Esophagus squamous epithelium (tissue), 5 donors: Measurements from ENCODE around the gene LGALS7. TPM values are rescaled to one million over a fixed set of nuclear protein-coding genes. Genes with fewer than 3 reads are reported as not detected.

ENCODE experiments used
- DNase-seq: peaks from one replicate; lab custom pipeline; 2025; lab: John Stamatoyannopoulos, UW
- H3K27ac ChIP-seq, 4 donors: fragments of 200-600 bp; sonication (generic); one replicate each; pipeline ENCODE4 v1.5.1; 2016 to 2019; ENCODE audit warnings: mild to moderate bottlenecking in 1 of 4
- H3K27me3 ChIP-seq, 4 donors: fragments of 200-600 bp; sonication (generic); 1 replicate in 3 of 4; 2 replicates in 1 of 4; pipeline versions ENCODE4 v1.5.1 to v1.6.0; 2017 to 2021; ENCODE audit warnings: antibody characterized with exemption in 1 of 4
- H3K36me3 ChIP-seq, 3 donors: fragments of 200-600 bp; sonication (generic); one replicate each; pipeline ENCODE4 v1.5.1; 2016 to 2019
- H3K4me1 ChIP-seq, 3 donors: fragments of 200-600 bp; sonication (generic); one replicate each; pipeline ENCODE4 v1.5.1; 2017 to 2019
- H3K4me3 ChIP-seq, 4 donors: fragments of 200-600 bp; sonication (generic); 1 replicate in 3 of 4; 2 replicates in 1 of 4; pipeline ENCODE4 v1.5.1; 2016 to 2019; ENCODE audit warnings: mild to moderate bottlenecking in 2 of 4, moderate library complexity in 1 of 4
- H3K9me3 ChIP-seq, 3 donors: fragments of 200-600 bp; sonication (generic); one replicate each; pipeline ENCODE4 v1.5.1; 2016 to 2019
- POLR2A ChIP-seq, 4 donors: fragments of 450-650 bp; IDR thresholded peaks; one replicate each; pipeline ENCODE4 v1.6.1; 2017; ENCODE audit warnings: antibody characterized with exemption in 4 of 4, mild to moderate bottlenecking in 4 of 4, moderate library complexity in 3 of 4
- WGBS, 2 donors: methylation state at CpG; one replicate each; pipeline ENCODE4 v1.1.5; 2018; 5-methylcytosine and 5-hydroxymethylcytosine counted together
- intact Hi-C: fragments of 100-400 bp; cut with DNase I; formaldehyde crosslinking; loops from one replicate; pipeline ENCODE4 v1.15.0; 2022
- total RNA-seq, 4 donors: library from RNA; depleted of rRNA; stranded (reverse); fragments of >200 nt; gene quantifications; one replicate each; pipeline ENCODE4 v1.1.0, GENCODE V29; 2016
- TF ChIP-seq, protein P1 (sequence below), 6 experiments: fragments of 450-650 bp in 4 of 6; fragments of 200-600 bp in 2 of 6; sonication (generic) in 2 of 6; IDR thresholded peaks; one replicate each; pipeline ENCODE4 v1.5.1; 2016 to 2019; ENCODE audit warnings: antibody characterized with exemption in 6 of 6, mild to moderate bottlenecking in 4 of 6, moderate library complexity in 4 of 6
- donor health status: DM: yes; HTN: yes; CAD: no.

Gene LGALS7
- total RNA-seq, 4 donors from 2014 or later: 7.1 to 266 (median 114) TPM

DNA sequence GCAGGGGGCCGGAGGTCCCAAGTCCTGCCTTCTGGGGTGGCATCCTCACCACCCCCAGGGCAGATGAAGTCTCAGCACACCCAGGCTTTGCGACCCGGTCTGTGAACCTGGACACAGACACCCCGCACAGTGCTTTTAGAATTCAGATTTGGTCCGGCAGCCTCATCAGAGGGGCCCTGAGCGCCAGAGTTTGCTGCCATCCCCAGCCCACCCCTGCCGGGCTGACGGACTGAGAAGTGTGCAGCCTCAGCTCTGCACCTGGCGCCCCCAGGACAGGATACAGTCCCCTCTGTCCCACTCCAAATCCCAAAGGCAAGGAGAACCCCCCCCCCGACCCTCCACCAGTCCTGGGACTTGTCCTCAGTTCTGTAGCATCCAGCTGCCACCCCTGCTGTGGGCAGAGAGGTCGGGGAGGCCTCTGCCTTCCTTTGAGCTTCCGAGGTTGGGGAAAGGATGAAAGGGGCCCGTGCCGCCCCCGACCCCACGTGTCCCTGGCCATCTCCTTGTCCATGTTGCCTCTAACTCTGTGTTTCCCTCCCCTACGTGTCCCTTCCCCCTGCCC is 45.9 kb downstream of the LGALS7 start:
- intact Hi-C loops: no loop called here
- Histone ChIP-seq H3K27me3 (no peaks in the 10 kb centered on the region), H3K4me3 (no peak overlapping the region), H3K27ac (peak overlapping the region in 3 of 4 donors; percentile 49 to 68 (median 65)), H3K4me1 (peaks cover 3 to 64% (median 6%) of the 10 kb centered on the region in 3 donors), H3K9me3 (no peaks in the 10 kb centered on the region), H3K36me3 (peaks cover 71 to 99% (median 72%) of the 10 kb centered on the region in 3 donors)
- no peak for DNase-seq
- TF ChIP-seq POLR2A (IDR thresholded peaks at IDR 0.05): no peak
- TF ChIP-seq, protein P1, sequence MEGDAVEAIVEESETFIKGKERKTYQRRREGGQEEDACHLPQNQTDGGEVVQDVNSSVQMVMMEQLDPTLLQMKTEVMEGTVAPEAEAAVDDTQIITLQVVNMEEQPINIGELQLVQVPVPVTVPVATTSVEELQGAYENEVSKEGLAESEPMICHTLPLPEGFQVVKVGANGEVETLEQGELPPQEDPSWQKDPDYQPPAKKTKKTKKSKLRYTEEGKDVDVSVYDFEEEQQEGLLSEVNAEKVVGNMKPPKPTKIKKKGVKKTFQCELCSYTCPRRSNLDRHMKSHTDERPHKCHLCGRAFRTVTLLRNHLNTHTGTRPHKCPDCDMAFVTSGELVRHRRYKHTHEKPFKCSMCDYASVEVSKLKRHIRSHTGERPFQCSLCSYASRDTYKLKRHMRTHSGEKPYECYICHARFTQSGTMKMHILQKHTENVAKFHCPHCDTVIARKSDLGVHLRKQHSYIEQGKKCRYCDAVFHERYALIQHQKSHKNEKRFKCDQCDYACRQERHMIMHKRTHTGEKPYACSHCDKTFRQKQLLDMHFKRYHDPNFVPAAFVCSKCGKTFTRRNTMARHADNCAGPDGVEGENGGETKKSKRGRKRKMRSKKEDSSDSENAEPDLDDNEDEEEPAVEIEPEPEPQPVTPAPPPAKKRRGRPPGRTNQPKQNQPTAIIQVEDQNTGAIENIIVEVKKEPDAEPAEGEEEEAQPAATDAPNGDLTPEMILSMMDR (IDR thresholded peaks at IDR 0.05): no peak
- 85 to 91% methylated on average over 6 to 11 of the region's 17 CpGs for WGBS, 2 donors

DNA sequence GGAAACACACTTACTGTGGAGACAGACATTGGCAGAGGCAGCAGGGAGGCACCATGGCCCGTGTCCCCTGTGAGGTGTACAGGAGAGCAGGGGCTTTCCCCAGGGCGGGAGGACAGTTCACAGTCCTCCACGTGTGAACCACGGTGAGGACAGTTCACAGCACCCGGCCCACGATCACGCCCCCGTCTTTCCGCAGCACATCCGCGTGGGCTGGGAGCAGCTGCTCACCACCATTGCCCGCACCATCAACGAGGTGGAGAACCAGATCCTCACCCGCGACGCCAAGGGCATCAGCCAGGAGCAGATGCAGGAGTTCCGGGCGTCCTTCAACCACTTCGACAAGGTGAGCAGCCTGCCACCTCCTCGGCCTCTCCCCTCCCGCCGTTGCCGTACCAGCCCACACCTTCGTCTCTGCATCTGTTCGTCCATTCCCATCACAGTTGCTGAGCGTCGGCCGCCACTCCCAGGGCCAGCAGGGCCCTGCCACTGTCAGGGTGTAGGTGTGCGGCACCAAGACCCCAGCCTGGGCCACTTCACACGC is 46.5 kb downstream of the LGALS7 start:
- no peak for DNase-seq
- 88 to 89% methylated on average over 16 to 18 of the region's 30 CpGs for WGBS, 2 donors
- Histone ChIP-seq H3K4me1 (peaks cover 3 to 64% (median 6%) of the 10 kb centered on the region in 3 donors), H3K27ac (peak overlapping the region in 3 of 4 donors; percentile 49 to 68 (median 65)), H3K9me3 (no peaks in the 10 kb centered on the region), H3K27me3 (no peaks in the 10 kb centered on the region), H3K4me3 (no peak overlapping the region), H3K36me3 (peaks cover 77 to 100% (median 78%) of the 10 kb centered on the region in 3 donors)
- TF ChIP-seq, protein P1 (IDR thresholded peaks at IDR 0.05): no peak
- TF ChIP-seq POLR2A (IDR thresholded peaks at IDR 0.05): no peak
- intact Hi-C loops: no loop called here

DNA sequence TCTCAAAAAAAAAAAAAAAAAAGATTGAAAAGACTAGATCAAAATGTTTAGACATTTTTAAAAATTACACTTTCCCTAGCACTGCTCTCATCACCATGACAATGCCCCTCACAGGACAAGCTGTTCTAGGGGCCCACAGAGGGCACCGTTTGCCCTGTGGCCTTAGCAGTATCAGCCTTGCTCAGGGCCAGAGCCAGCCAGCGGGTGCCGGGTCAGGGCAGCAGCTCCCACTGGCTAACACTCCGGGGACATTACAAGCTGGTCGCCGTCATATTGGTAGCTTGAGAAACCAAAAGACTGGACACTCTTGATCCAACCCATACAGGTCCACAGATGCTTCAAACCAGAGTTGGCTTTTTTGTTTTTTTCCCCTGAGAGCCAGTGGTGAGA is 47.0 kb downstream of the LGALS7 start:
- no peaks in the 10 kb centered on the region for H3K27me3 ChIP-seq
- H3K4me1 ChIP-seq: peaks cover 3 to 64% (median 6%) of the 10 kb centered on the region in 3 donors
- H3K36me3 ChIP-seq: peaks cover 75 to 100% (median 84%) of the 10 kb centered on the region in 3 donors
- H3K9me3 ChIP-seq: no peaks in the 10 kb centered on the region
- H3K4me3 ChIP-seq: no peak overlapping the region
- H3K27ac ChIP-seq: peak overlapping the region in 3 of 4 donors; percentile 49 to 68 (median 65)
- no peak for DNase-seq
- 87 to 92% methylated on average over 6 of the region's 6 CpGs for WGBS, 2 donors
- TF ChIP-seq POLR2A (IDR thresholded peaks at IDR 0.05): no peak
- TF ChIP-seq, protein P1 (IDR thresholded peaks at IDR 0.05): no peak
- intact Hi-C loops: no loop called here

DNA sequence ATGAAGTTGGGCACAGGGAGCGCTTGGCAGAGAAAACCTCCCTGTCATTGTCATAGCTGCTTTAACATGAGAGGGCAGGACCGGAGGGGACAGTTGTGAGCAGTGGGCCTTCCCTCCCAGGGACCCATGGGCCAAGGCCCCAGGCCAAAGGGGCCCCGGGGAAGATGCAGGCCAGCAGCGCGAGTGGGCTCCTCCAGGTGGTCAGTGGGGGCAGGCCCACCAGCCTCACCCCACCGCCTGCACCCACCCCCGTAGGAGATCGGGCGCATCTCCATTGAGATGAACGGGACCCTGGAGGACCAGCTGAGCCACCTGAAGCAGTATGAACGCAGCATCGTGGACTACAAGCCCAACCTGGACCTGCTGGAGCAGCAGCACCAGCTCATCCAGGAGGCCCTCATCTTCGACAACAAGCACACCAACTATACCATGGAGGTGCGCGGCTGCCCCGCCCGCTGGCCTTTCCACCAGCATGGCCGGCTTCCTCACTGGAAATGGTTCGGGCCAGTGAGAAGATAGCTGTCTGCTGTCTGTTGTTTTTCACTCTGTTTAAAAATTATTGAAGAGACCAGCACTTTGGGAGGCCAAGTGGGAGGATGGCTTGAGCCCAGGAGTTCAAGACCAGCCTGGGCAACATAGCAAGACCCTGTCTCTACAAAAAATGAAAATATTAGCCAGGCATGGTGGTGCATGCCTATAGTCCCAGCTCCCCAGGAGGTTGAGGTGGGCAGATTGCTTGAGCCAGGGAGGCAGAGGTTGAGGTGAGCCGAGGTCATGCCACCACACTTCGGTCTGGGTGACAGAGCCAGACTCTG is 47.6 kb downstream of the LGALS7 start:
- H3K36me3 ChIP-seq: peaks cover 71 to 100% (median 84%) of the 10 kb centered on the region in 3 donors
- 75 to 93% methylated on average over 2 to 9 of the region's 21 CpGs for WGBS, 2 donors
- TF ChIP-seq, protein P1 (IDR thresholded peaks at IDR 0.05): no peak
- TF ChIP-seq POLR2A (IDR thresholded peaks at IDR 0.05): no peak
- no peak for DNase-seq
- no peak overlapping the region for H3K4me3 ChIP-seq
- intact Hi-C loops: no loop called here
- H3K4me1 ChIP-seq: peaks cover 3 to 64% (median 6%) of the 10 kb centered on the region in 3 donors
- no peaks in the 10 kb centered on the region for H3K27me3 ChIP-seq
- H3K27ac ChIP-seq: peak overlapping the region in 3 of 4 donors; percentile 16 to 65 (median 49)
- H3K9me3 ChIP-seq: no peaks in the 10 kb centered on the region
